Measurements from ENCODE around the gene IFT27.

The IFT27 gene

GRCh38 chr22:36753120-36753802 is 22.7 kb downstream of the IFT27 start:
- DNase-seq (ENCODE audit: low spot score), result no peak
- no peak for TF ChIP-seq CTCF (IDR thresholded peaks at IDR 0.05; ENCODE audit: extremely low read depth, missing control alignments)

GRCh38 chr22:36746375-36746970 is 29.4 kb downstream of the IFT27 start:
- TF ChIP-seq CTCF (IDR thresholded peaks at IDR 0.05; ENCODE audit: extremely low read depth, missing control alignments), result no peak
- DNase-seq (ENCODE audit: low spot score), result no peak

GRCh38 chr22:36745301-36745995 is 30.5 kb downstream of the IFT27 start:
- no peak for DNase-seq (ENCODE audit: low spot score)
- no peak for TF ChIP-seq CTCF (IDR thresholded peaks at IDR 0.05; ENCODE audit: extremely low read depth, missing control alignments)

- TF ChIP-seq CTCF (IDR thresholded peaks at IDR 0.05; ENCODE audit: extremely low read depth, missing control alignments), result no peak
- no peak for DNase-seq (ENCODE audit: low spot score)
These were observed 31.1 kb downstream of the IFT27 start for GRCh38 chr22:36744791-36745190.

GRCh38 chr22:36744413-36744765 is 31.5 kb downstream of the IFT27 start:
- DNase-seq (ENCODE audit: low spot score), result no peak
- no peak for TF ChIP-seq CTCF (IDR thresholded peaks at IDR 0.05; ENCODE audit: extremely low read depth, missing control alignments)

- no peak for TF ChIP-seq CTCF (IDR thresholded peaks at IDR 0.05; ENCODE audit: extremely low read depth, missing control alignments)
- no peak for DNase-seq (ENCODE audit: low spot score)
These were observed 32.1 kb downstream of the IFT27 start for GRCh38 chr22:36743591-36744412.

All from GM20000 (cell line).